NCI-H128 (cell line): ENCODE measurements around the gene ACSM2A.
"Not testable (repeated sequence)": the region's sequence is repeated elsewhere in the genome, so short reads cannot be mapped to it uniquely, and the experiment has no call there.

ENCODE experiments used
- DNase-seq: peaks from one replicate; lab custom pipeline; 2025; ENCODE audit not compliant: unreplicated experiment; lab: John Stamatoyannopoulos, UW

Gene ACSM2A

GRCh38 chr16:20446652-20447393 is 4.5 kb upstream of the ACSM2A start:
- not testable (repeated sequence) for DNase-seq

DNA sequence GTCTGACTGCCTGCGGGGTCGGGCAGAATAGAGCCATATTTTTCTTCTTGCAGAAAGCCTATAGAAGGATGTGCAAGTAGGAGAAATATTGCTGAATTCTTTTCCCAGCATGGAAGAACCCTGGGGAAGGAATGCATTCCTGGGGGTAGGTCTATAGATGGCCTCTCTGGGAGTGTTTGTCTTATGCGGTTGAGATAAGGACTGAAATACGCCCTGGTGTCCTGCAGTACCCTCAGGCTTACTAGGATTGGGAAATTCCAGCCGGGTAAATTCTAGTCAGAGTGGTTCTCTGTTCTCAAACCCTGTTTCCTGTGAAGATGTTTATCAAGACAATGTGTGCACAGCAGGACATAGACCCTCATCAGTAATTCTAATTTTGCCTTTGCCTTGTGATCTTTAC is 2.3 kb downstream of the ACSM2A start:
- DNase-seq = not testable (repeated sequence)

- DNase-seq = not testable (repeated sequence)
Observed at GRCh38 chr16:20459227-20459626, 7.9 kb downstream of the ACSM2A start.

GRCh38 chr16:20460313-20460712 is 9.0 kb downstream of the ACSM2A start:
- DNase-seq = not testable (repeated sequence)

DNA sequence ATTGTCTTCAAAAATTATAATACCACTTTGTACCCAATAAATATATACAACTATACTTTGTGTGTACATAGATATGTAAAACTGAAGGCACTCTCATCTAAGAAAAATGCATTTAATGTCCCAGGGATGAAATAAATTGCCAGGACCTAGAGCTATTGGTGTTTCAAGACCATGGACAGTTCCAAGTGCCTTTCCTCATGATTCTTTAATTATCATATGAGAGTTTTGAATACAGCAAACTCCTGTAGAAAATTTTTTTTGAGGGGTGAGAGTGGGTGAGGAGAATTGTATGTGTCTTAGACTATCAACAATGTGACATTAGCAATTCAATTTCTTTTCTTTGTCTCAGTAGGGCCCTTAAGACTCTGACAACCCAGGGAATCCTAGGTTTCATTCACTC is 17.6 kb downstream of the ACSM2A start:
- not testable (repeated sequence) for DNase-seq

GRCh38 chr16:20469930-20470329 is 18.6 kb downstream of the ACSM2A start:
- DNase-seq = not testable (repeated sequence)

GRCh38 chr16:20470732-20471131 is 19.4 kb downstream of the ACSM2A start:
- not testable (repeated sequence) for DNase-seq

GRCh38 chr16:20477188-20477744 is 25.9 kb downstream of the ACSM2A start:
- not testable (repeated sequence) for DNase-seq

- not testable (repeated sequence) for DNase-seq
Observed at GRCh38 chr16:20483989-20484388, 32.7 kb downstream of the ACSM2A start.

GRCh38 chr16:20484726-20485125 is 33.4 kb downstream of the ACSM2A start:
- no peak for DNase-seq

DNA sequence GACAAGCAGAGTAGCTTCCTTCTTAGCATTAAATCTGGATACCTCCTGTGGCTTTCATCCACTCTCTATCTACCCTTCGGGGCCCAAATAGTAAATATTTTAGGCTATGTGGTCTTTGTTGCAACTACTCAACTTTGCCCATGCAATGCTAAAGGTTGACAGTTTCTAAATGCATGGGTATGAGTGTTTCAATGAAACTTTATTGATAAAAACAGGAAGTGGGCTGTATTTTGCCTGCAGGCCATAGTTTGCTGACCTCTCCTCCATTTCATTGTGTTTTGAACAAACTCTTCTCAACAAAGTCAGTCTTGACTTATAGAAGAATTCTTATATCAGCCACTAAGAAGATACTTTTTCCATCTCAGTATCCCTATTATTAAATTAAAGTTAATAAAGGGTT is 34.1 kb downstream of the ACSM2A start:
- no peak for DNase-seq

GRCh38 chr16:20490994-20491393 is 39.7 kb downstream of the ACSM2A start:
- DNase-seq = not testable (repeated sequence)

DNA sequence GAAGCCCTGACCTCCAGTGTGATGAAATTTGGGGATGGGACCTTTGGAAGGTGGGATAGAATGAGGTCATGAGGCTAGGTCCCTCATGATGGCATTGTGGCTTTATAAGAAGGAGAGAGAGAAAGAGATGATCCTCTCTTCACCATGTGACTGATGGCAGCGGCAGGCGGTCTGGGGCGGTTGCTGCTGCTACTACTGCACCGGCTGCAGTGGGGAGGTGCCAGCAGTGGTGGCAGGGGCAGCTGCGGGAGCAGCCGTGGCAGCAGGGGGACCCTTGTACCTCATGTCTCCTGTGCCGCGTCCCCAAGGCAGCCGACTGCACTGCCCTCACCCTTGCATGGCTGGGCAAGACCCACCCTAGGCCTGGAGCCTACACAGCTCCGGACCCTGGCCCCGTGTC is 40.1 kb downstream of the ACSM2A start:
- not testable (repeated sequence) for DNase-seq

GRCh38 chr16:20504418-20504817 is 53.1 kb downstream of the ACSM2A start:
- no peak for DNase-seq

DNA sequence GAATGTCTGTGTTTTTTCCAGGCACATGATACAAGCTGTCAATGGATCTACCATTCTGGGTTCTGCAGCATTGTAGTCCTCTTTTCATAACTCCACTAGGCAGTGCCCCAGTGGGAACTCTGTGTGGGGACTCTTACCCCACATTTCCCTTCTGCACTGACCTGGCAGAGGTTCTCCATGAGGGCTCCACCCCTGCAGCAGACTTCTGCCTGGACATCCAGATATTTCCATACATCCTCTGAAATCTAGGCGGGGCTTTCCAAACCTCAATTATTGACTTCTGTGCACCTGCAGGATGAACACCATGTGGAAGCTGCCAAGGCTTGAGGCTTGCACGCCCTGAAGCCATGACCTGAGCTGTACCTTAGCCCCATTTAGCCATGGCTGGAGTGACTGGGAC is 56.0 kb downstream of the ACSM2A start:
- DNase-seq = no peak

- no peak for DNase-seq
Observed at GRCh38 chr16:20510323-20510722, 59.0 kb downstream of the ACSM2A start.

GRCh38 chr16:20515688-20516090 is 64.4 kb downstream of the ACSM2A start:
- DNase-seq = no peak

DNA sequence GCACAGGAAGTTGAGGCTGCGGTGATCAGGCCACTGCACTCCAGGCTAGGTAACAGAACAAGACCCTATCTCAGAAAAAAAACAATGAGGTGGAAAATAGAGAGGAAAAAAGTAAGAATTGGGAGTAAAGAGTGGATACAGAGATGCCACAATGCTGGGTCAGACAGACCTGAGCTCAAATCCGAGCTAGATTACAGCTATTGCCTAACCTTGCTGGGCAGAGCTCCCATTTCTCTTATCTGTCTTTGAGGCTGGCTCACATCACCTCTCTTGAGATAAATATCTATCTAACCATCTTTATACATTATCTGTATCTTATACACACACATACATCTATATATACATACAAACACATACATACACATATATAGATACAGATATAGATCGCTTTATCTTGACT is 65.8 kb downstream of the ACSM2A start:
- DNase-seq = no peak

- DNase-seq = no peak
Observed at GRCh38 chr16:20519231-20519630, 67.9 kb downstream of the ACSM2A start.

- no peak for DNase-seq
Observed at GRCh38 chr16:20520103-20520502, 68.8 kb downstream of the ACSM2A start.

DNA sequence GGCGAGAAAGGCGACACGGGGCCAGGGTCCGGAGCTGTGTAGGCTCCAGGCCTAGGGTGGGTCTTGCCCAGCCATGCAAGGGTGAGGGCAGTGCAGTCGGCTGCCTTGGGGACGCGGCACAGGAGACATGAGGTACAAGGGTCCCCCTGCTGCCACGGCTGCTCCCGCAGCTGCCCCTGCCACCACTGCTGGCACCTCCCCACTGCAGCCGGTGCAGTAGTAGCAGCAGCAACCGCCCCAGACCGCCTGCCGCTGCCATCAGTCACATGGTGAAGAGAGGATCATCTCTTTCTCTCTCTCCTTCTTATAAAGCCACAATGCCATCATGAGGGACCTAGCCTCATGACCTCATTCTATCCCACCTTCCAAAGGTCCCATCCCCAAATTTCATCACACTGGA is 80.5 kb downstream of the ACSM2A start:
- DNase-seq = not testable (repeated sequence)

GRCh38 chr16:20532284-20532792 is 81.0 kb downstream of the ACSM2A start:
- DNase-seq = not testable (repeated sequence)
